ENCODE data around the gene SLC16A9.

SLC16A9 gene

DNA sequence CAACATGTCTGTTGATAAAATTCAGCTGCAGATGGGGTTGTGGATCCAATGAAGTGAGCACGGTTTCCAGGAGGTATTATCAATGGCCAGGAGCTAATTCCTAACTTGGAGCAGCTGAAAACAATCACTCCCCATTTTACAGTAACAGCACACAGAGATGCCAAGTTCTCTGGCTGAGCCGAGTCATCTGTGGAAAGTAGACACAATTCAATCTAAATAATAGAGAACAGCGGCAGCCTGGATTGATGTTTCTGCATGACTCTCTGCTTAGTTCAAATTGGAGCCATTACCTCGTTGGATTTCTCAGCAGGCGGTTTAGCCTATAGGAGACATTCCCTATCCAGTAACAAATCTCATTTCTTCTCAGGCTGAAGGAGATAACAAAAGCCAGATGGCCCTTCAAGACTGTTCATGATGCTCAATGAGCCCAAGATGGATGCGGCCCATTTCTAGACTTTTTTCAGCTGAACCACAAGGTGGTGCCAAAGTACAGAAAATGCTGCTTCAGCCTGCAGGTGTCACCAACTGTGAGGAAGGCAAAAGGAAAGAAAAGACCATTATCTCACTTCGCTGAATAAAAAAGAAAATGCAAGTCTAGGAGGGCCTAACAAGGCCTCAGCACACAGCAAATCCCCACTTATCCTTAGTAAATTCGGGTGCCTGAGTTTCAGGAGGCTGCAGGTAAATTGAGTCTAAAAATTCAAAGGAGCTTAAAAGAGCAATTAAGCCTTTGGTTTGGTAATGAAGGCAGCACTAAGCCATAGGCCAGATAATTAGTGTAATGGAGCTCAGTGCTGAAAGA lies 83.7 kb downstream of the SLC16A9 start:
- peak; percentile 23 for DNase-seq

DNA sequence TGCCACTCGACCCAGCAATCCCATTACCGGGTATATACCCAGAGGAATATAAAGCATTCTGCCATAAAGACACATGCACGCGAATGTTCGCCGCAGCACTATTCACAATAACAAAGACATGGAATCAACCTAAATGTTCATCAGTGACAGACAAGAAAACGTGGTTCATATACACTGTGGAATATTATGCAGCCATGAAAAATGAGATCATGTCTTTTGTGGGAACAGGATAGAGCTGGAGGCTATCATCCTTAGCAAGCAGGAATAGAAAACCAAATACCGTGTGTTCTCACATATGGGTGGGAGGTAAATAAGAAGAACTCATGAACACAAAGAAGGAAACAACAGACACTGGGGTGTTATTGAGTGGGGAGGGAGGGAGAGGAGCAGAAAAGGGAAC lies 84.7 kb downstream of the SLC16A9 start:
- no peak for DNase-seq

DNA sequence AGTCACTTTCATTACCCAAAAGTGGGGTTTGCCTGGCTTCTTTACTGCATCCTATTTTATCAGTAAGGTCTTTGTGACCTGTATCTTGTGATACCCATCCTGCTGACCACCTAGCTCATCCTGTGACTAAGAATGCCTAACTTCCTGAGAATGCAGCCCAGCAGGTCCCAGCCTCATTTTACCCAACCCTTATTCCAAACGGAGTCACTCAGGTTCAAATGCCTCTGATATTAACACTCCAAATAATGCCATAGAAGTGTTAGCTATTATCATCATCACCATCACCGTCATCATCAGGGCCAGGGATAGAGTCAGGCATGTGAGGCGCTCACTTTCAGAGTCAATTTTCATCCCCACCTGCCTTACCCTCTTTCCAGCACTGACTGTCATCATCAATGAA lies 85.5 kb downstream of the SLC16A9 start:
- DNase-seq = no peak

DNA sequence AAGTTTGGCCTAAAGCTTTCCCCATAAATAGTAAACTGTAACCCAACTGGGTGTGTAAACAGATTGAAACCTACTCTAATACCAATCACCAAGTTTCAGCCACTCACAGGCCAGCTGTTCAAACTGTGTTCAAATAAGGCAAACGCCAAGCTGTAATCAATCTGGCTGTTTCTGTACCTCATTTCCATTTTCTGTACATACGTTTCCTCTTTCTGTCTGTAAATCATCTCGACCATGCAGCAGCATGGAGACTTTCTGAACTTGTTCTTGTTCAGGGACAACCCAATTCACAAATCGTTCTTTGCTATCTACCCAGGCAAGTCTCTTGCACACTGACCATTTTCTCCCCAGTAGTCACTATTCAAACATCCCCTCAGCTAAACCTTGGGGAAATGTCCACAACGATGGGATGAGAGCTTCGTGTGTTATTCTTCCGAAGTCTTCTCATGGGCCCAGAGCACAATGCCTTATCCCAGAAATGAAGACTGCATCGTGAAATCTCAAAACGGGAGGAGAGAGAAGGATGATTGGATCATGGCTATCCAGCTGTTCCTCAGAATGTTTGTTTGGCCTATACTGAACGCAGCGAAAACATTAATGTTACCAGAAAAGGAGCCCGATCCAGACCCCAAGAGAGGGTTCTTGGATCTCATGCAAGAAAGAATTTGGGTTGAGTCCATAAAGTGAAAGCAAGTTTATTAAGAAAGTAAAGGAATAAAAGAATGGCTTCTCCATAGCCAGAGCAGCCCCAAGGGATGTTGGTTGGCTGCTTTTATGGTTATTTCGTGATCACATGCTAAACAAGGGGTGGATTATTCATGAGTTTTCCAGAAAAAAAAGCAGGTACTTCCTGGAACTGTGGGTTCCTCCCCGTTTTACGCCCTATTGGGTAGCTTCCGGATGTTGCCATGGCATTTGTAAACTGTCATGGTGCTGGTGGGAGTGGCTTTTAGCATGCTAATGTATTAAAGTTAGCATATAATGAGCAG lies 86.2 kb downstream of the SLC16A9 start:
- DNase-seq = no peak

DNA sequence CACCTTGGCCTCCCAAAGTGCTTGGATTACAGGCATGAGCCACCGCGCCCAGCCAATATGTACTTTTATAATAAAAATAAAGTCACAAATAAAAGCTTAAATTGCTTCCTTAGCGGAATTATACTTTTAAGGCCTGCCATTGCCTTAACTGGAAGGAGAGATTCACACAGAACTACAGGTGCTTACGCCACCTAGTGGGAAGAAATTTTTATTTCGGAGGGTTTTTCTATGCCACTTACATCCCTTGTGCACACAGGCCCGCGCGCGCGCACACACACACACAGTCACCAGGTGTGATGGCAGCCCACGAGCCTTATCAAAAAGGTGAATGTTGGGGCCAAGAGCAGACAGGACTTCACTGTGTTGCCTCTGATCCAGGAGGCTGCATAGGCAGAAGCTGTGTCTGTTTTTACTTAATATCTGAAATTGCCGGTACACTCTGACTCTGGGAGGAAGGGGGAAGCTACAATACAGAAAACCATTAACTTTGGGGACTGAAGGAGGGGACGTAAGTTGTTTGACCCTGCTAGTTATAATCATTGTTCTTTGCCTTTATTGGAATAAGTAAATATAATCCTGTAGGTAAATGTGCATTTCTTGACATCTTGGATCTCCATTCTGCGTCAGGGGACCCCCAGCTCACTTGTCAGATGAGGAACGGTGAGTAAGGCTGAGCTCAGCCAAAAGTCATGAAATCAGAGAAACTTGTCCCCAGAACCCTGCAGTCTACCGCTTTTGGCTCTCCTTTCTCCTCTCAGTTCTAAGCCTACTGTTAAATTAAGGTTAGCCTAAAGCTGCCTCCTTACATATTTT lies 87.1 kb downstream of the SLC16A9 start:
- DNase-seq = peak; percentile 16

DNA sequence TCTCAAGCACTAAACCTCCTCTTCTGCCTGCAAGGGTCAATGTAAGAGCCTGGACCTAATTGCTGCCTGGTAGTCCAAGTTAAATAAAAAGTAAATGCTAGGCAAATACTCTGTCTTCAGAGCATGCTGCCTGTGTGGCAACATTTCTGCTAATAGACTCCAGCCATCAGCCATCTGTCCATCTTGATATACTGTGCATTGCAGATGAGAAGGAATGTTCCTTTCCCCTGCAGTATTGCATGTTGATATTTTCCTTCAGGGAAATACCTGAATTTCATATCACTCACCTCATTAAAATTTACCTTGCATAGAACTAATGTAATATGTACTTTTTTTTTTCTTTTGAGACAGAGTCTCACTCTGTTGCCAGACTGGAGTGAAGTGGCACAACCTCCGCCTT lies 87.9 kb downstream of the SLC16A9 start:
- DNase-seq = no peak

DNA sequence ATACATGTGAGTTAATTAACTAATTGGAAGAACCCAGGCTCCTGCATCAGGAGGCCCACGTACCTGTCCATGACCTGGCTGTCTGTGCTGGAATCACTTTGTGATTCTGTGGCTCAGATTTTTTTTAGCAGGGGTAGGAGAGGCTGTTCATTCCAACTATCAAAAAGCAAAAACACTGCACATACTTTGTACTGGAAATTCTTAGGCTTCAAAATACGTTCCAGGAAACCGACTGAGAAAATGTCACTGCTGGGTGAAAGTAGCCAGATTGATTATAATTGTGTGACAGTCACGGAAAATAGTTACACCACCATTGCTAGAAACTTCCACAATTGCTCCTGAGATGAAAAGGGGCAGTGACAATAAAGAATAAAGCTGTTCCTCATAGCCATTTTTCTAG lies 91.0 kb downstream of the SLC16A9 start:
- no peak for DNase-seq

DNA sequence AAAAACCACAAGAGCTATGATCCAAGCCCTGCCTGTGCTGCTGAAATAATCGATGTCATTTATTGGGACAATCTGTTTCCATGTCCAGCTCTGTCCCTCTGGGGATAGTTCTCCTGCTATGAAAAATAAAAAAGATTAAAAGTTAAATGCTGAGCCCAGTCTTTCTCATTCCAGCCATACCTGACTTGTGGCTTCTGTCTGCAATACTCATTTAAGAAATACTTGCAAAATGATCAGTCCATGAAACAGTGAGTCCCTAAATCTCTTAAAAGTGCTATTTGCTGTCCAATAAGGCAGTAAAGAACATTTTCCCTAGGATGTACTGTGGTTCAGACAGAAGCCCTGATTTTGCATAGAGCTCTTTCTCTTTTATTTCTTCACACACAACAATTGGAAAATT lies 91.7 kb downstream of the SLC16A9 start:
- no peak for DNase-seq

DNA sequence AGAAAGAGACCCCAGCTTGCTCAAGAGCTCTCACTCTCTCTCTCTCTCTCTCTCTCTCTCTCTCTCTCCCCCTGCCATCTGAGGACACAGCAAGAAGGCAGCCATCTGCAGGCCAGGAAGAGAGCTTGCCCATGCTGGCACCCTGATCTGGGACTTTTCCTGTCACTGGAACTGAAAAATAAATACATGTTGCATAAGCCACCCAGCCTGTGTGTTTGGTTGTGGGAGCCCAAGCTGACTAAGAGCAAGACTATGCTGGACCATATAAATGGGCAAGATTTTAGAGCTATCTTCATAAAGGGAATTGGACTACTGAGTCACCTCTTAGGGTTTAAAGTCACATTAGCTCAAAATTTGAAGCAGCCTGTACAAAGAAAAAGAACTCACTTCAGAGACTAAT lies 98.6 kb downstream of the SLC16A9 start:
- DNase-seq = no peak

DNA sequence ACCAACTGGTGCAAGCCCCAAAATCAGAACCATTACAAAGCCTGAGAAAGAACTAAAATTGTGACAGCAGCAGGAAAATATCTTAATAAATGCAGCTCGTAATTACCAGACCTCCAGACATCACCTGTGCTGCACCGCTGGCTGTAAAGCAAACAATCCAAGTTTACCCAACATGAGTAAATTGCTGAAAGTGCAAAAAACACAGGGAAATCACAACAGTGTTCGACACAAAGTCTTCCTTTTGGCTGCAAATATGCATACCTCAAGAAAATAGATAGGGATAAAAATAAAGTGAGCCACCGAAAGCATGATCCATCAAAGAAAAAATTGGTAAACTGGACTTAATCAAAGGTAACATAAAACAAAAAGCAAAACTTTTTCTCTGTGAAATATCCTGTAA lies 101.7 kb downstream of the SLC16A9 start:
- DNase-seq = no peak

DNA sequence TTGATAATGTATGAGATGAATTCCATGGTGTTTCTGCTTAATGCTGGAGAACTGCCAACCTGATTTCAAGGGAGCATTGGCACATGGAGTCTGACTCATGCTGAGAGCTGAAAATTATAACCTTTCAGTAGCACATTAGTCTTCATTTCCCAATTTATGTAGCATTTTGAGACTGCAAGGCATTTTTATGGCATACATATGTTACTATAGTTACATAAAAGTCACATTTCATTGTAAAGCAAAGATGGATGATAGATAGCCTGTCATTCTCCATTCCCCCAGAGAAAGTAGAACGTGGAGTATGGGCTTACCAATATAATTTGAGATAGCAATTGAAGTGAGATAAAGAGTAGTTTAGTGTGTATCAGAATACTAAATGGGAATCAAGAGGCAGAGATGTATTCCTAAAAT lies 103.1 kb downstream of the SLC16A9 start:
- no peak for DNase-seq

DNA sequence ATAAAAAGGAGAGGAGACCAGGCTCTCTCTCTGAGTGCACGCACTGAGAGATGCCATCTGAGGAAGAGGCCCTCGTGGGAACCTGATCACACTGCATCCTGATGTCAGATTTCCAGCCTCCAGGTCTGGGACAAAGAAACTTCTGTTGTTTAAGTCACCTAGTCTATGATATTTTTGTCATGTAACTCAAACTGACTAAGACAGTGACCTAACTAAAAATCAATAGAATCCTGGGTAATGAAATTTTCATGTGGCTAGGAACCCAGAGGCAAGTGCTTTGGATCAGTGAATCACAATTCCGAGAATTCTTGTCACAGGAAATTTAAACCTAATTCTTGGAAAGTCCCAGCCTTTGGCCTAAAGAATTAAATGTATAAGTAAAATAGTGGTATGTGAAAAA lies 107.7 kb downstream of the SLC16A9 start:
- DNase-seq = no peak
